Esophagus squamous epithelium (tissue), 4 donors: Measurements from ENCODE around the gene TBC1D3B.

Experiments used
- POLR2A ChIP-seq, 4 donors: fragments of 450-650 bp; IDR thresholded peaks; one replicate each; pipeline ENCODE4 v1.6.1; 2017; ENCODE audit warnings: antibody characterized with exemption in 4 of 4, mild to moderate bottlenecking in 4 of 4, moderate library complexity in 3 of 4
- TF ChIP-seq, protein P1 (sequence below), 6 experiments: fragments of 450-650 bp in 4 of 6; fragments of 200-600 bp in 2 of 6; sonication (generic) in 2 of 6; IDR thresholded peaks; one replicate each; pipeline ENCODE4 v1.5.1; 2016 to 2019; ENCODE audit warnings: antibody characterized with exemption in 6 of 6, mild to moderate bottlenecking in 4 of 6, moderate library complexity in 4 of 6

DNA sequence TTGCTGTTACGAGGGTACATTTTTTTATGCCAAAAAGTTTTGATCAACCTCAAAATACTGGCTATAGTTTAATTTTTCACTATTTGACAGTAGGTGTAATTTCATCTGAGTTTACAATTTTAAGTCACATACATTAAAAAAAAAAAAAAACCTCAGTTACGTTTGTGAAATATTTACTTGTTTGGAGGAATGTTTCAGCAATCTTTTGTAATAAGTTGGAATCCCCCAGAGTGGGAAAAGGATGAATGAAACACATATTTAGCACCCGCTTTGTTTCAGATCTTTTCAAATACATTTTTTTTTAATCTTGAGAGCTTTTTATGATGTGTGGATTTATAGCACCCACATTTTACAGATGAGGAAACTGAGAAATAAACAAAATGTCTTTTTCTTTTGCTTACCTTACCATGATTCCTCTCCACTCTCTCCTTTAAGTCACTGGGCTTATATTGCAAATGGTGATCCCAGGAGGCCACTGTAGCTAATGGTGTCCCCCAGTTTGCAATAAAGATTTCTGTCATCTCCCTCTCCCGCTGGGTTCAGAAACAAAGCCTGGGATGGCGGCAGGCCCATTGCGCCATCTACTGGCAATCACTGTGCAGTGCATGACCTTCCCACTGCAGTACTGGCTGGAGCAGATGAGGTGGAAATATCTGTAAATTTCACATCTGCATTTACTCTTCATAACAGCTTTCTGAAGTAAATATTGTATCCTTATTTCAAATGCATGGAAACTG lies 27.7 kb downstream of the TBC1D3B start:
- TF ChIP-seq, protein P1, sequence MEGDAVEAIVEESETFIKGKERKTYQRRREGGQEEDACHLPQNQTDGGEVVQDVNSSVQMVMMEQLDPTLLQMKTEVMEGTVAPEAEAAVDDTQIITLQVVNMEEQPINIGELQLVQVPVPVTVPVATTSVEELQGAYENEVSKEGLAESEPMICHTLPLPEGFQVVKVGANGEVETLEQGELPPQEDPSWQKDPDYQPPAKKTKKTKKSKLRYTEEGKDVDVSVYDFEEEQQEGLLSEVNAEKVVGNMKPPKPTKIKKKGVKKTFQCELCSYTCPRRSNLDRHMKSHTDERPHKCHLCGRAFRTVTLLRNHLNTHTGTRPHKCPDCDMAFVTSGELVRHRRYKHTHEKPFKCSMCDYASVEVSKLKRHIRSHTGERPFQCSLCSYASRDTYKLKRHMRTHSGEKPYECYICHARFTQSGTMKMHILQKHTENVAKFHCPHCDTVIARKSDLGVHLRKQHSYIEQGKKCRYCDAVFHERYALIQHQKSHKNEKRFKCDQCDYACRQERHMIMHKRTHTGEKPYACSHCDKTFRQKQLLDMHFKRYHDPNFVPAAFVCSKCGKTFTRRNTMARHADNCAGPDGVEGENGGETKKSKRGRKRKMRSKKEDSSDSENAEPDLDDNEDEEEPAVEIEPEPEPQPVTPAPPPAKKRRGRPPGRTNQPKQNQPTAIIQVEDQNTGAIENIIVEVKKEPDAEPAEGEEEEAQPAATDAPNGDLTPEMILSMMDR (IDR thresholded peaks at IDR 0.05): peak; percentile 84 to 99 (median 92)
- no peak for TF ChIP-seq POLR2A (IDR thresholded peaks at IDR 0.05)
